H7 (cell line): Measurements from ENCODE around the gene CRTC1. TPM values are rescaled to one million over a fixed set of nuclear protein-coding genes. Genes with fewer than 3 reads are reported as not detected.

Experiments
- DNase-seq: peaks from one replicate; pipeline ENCODE4 v3.0.0; 2012
- H3K27me3 ChIP-seq: 2 replicates; pipeline ENCODE4 v1.6.0; 2011; ENCODE audit warnings: mild to moderate bottlenecking, low read length; ENCODE audit not compliant: control insufficient read depth, insufficient read depth
- H3K36me3 ChIP-seq: replicated peaks from 2 replicates; pipeline ENCODE4 v1.5.1; 2011; ENCODE audit warnings: low read length; ENCODE audit not compliant: control insufficient read depth, insufficient read depth
- H3K4me3 ChIP-seq: 2 replicates; pipeline ENCODE4 v1.5.1; 2011; ENCODE audit warnings: low read depth, mild to moderate bottlenecking, control low read depth, low read length, moderate library complexity; ENCODE audit not compliant: insufficient read depth
- total RNA-seq: library from RNA; depleted of rRNA; stranded (reverse); fragments of >200 nt; shearing (Covaris generic); gene quantifications from 2 replicates; pipeline ENCODE4 v1.2.3, GENCODE V29; 2014

The CRTC1 gene
- total RNA-seq, 1 experiment from 2014 or later, result 3.7 TPM

DNA sequence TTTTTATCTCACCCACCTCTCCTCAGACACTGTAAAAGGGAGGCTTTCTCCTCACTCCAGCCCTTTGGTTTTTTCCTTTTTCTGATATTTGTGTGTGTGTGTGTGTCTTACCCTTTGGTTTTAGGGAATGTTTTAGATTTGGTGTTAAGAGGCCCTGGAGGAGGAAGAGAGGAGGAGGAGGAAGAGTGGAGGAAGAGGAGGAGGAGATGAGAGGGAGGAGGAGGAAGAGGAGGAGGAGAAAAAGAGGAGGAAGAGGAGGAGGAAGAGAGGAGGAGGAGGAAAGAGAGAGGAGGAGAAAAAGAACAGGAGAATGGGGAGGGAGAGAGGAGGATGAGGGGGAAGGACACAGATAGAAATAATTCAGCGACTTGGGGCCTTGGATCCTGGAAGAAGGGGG, 36.1 kb upstream of the CRTC1 start:
- no peaks in the 10 kb centered on the region for H3K36me3 ChIP-seq
- H3K4me3 ChIP-seq, result no peak overlapping the region
- DNase-seq, result no peak
- no peaks in the 10 kb centered on the region for H3K27me3 ChIP-seq

DNA sequence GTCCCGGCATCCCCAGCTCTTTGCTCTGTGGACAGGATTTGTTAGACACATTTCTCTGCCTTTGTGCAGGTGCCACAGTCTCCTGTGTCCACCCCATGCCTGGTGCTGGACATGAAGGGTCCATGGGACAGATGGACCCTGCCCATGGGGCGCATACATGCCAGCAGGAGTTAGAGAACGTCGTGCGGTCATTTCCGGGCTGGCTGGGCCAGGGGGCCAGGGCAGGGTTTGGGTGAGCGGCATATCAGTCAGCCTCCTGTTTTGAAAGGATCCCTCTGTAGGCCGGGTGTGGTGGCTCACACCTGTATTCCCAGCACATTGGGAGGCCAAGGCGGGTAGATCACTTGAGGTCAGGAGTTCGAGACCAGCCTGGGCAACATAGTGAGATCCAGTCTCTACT, 35.7 kb upstream of the CRTC1 start:
- Histone ChIP-seq H3K27me3 (no peaks in the 10 kb centered on the region), H3K4me3 (no peak overlapping the region), H3K36me3 (no peaks in the 10 kb centered on the region)
- DNase-seq, result no peak

DNA sequence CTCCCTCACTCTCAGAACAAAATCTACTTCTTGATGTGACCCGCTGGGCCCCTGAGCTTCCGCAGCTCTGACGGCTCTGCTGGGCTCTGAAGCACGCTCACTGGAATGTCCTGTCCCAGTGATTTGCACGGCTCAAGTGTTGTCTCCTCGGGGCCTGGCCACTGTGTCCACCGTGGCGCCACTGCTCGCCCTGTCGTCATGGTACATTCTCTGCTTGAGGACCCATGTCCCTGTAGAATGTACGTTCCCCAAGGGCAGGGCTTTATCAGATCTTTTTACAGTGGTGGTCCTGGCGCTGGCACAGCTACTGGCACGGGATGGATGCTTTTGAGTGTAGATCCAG, 34.5 kb upstream of the CRTC1 start:
- H3K27me3 ChIP-seq, result no peaks in the 10 kb centered on the region
- H3K36me3 ChIP-seq, result no peaks in the 10 kb centered on the region
- no peak for DNase-seq
- no peak overlapping the region for H3K4me3 ChIP-seq

DNA sequence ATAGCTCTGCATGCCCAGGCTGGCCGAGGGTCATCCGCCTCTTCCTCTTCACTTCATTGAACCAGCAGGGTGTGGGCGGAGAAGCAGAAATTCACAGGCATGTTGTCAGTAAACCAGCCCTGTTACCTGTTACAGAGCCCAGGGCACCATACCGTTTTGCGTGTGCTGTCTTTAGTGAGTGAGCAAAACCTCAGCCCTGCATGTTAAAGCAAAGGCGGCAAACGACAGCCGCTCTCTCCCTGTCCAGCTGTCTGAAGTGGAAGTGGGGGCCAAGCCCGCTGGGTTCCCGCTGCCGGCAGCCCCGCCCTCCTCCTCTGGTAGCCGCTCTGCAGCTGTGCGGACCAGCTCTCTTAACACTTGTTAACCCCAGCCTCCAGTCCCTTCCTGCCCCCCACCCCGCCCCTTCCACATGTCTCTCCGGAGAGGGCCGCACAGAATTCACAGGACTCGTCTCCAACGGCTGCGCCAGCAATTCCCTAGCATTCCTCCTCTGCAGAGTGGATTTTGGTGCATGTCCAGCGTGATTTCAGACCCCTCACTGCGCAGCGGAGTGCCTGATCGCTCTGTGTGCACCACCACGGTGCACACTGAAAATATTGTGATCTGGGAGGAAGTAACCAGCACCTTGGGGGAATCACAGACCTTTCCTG, 34.0 kb upstream of the CRTC1 start:
- peak; percentile 66 for DNase-seq
- no peak overlapping the region for H3K4me3 ChIP-seq
- no peaks in the 10 kb centered on the region for H3K27me3 ChIP-seq
- no peaks in the 10 kb centered on the region for H3K36me3 ChIP-seq

DNA sequence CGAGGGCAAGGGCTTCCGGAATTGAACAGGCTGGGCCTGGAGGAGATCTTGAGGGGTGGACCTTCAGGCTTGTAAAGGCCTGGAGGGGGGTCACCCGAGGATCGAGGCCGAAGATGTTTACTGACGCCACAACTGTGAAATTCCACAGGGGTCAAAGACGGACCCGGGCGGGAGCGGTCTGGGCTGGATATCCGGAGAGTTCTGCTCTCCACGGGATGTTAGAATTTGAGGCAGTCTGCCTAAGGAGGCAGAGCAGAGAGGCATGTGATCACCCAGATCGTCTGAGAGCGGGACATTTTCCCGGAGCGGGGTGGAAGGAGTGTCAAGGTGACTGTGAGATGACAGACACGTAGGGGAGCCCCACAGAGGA, 33.5 kb upstream of the CRTC1 start:
- H3K4me3 ChIP-seq, result no peak overlapping the region
- H3K36me3 ChIP-seq, result no peaks in the 10 kb centered on the region
- no peak for DNase-seq
- no peaks in the 10 kb centered on the region for H3K27me3 ChIP-seq

DNA sequence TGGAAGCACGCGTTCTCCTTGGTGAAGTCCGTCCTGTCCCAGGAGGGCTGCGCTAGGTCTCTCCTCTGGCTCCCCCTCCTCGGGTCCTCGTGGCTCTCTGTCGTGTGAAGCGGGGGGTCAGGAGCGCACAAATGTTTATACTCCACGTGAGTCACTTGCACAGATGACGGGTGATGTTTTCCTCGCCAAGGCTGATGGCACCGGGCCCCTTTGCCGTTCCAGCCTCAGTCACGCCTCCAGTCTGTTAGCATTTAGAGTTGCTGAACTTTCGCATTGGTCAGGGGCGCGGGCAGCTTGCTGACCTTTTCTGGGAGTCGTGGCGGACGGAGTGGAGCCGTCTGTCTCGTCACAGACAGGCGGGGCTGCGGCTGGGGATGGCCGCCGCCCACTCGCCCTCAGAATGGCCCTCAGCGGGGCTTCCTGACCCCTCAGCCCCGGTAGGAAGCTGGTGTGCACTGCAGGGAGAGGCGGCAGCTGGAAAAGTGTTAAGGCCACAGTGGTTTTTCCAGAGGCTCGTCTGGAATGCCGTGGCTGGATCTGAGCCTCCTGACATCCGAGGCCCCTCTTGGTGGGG, 32.9 kb upstream of the CRTC1 start:
- Histone ChIP-seq H3K4me3 (no peak overlapping the region), H3K36me3 (no peaks in the 10 kb centered on the region), H3K27me3 (no peaks in the 10 kb centered on the region)
- peak; percentile 73 for DNase-seq

DNA sequence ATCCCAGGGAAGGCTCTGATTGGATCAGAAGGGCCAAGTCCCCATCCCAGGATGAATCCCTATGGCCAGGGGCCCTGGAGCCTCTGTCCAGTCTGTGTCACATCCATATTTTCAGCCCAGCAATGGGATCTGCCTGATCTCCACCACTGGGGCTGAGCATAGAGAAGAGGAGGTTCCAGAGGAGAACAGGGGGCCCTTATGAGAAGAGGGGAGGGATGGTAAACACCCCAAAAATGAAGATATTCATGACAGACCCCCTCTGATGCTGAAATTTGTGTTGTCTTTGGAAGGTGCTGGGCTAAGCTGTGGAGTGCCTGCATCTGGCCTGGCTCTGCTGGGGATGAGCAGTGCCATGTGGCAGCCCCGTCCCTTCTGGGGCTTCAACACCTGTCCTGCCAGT, 32.2 kb upstream of the CRTC1 start:
- no peaks in the 10 kb centered on the region for H3K27me3 ChIP-seq

DNA sequence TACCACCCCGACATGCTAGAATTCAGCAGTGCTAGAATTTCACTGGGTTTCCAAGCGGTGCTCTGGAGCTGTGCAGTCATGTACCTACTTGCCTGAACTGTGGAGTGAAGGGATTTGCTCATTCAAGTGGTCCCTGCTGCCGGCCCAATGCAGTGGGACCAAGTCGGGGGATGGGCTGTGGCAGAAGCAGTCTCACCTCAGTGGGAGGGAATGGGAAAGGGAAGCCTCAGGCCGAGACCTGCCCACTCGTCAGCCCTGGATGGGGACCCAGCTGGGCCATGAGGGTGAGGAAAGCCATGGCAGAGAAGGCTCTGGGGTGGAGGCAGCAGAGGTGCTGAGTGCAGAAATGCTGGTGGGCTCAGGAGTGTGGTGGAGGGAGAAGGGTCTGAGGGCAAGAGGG, 31.7 kb upstream of the CRTC1 start:
- H3K4me3 ChIP-seq, result no peak overlapping the region
- no peaks in the 10 kb centered on the region for H3K36me3 ChIP-seq
- no peaks in the 10 kb centered on the region for H3K27me3 ChIP-seq
- peak; percentile 50 for DNase-seq

More for the DNA sequence above, 32.2 kb upstream of the CRTC1 start:
- H3K36me3 ChIP-seq, result no peaks in the 10 kb centered on the region
- DNase-seq, result no peak
- no peak overlapping the region for H3K4me3 ChIP-seq

DNA sequence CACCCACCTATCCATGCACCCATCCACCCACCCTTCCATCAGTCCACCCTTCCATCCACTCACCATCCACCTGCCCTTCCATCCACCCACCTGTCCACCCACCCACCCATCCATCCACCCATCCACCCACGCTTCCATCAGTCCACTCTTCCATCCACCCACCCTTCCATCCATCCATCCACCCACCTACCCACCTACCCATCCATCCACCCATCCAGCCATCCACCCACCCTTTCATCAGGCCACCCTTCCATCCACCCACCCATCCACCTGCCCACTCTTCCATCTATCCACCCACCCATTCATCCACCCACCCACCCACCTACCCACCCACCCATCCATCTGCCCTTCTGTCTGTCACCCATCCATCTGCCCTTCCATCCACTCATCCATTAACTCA, 29.6 kb upstream of the CRTC1 start:
- no peaks in the 10 kb centered on the region for H3K36me3 ChIP-seq
- DNase-seq, result no peak
- no peaks in the 10 kb centered on the region for H3K27me3 ChIP-seq
- H3K4me3 ChIP-seq, result no peak overlapping the region

DNA sequence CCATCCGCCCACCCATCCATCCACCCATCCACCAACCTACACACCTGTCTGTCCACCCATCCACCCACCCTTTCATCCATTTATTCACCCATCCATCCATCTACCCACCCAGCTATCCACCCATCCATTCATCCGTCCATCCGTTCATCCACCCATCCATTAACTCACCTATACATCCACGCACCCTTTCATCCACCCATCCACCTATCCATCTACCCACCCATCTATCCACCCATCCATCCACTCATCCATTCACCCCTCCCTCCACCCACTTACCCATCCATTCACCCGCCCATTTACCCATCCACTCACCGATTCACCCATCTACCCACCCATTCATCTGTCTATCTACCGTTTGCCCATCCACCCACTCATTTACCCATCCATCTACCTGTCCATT, 29.0 kb upstream of the CRTC1 start:
- DNase-seq, result no peak
- Histone ChIP-seq H3K27me3 (no peaks in the 10 kb centered on the region), H3K36me3 (no peaks in the 10 kb centered on the region), H3K4me3 (no peak overlapping the region)

DNA sequence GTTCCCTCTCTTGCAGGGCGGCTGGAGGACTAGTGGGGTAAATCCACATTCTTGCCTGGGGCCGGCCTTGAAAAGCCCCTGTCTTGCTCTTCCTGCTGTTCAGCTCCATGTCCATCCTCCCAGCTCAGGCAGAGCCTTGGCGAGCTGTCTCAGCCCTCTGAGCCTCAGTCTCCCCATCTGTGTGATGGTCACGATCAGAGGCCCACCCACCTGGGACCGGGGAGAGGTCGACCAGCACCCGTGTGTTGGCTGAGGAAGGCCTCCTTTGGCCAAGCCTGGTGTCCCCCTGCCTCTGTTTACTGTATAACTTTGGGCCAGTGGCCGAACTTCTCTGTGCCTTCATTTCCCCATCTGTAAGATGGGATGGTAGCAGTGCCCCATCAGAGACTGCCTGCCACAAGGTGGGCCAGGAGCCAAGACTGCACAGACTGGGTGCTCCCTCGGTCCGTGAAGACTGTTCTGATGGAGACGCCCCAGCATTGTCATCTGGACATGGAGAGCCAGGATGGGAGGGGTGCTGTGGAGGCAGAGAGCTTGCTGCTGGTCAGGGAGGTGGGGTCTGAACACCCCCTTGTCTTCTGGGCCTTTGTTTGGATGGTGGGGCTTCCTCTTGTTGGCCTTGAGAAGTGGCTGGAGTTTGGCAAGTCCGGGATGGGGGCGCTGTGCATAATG, 28.2 kb upstream of the CRTC1 start:
- Histone ChIP-seq H3K4me3 (no peak overlapping the region), H3K36me3 (no peaks in the 10 kb centered on the region), H3K27me3 (no peaks in the 10 kb centered on the region)
- DNase-seq, result no peak

DNA sequence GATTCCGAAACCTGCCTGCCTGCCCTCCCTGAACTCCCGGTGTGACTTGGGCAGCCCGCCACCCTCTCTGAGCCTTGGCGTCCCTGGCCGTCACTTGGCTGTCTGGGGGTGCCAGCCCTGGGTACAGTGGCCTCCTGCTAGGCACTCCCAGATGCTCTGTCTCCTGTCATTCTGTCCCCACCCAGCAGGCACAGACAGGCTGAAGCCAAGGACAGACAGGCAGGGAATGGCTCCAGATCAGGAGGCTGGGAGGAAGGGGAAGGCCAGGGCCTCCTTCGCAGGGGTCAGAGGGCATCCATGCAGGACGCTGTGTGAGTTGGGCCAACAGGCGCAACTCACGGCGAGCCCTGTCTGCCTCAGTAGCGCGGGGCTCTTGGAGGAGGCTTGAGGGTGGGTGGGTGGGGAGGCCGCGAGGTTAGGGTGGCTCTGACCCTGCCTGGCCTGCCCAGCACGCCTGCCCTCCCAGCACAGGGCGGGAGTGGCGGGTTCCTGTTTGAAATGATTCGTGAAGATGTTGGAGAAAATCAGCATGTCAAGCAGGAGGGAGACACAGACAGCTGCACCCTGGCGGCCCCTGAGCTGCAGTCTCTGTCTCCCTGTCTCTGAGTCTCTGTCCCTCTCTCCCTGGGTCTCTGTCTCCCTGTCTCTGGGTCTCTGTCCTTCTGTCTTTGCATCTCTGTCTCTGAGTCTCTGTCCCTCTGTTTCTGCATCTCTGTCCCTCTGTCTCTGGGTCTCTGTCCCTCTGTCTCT, 27.0 kb upstream of the CRTC1 start:
- peak; percentile 58 for DNase-seq
- Histone ChIP-seq H3K36me3 (no peaks in the 10 kb centered on the region), H3K4me3 (no peak overlapping the region), H3K27me3 (no peaks in the 10 kb centered on the region)

DNA sequence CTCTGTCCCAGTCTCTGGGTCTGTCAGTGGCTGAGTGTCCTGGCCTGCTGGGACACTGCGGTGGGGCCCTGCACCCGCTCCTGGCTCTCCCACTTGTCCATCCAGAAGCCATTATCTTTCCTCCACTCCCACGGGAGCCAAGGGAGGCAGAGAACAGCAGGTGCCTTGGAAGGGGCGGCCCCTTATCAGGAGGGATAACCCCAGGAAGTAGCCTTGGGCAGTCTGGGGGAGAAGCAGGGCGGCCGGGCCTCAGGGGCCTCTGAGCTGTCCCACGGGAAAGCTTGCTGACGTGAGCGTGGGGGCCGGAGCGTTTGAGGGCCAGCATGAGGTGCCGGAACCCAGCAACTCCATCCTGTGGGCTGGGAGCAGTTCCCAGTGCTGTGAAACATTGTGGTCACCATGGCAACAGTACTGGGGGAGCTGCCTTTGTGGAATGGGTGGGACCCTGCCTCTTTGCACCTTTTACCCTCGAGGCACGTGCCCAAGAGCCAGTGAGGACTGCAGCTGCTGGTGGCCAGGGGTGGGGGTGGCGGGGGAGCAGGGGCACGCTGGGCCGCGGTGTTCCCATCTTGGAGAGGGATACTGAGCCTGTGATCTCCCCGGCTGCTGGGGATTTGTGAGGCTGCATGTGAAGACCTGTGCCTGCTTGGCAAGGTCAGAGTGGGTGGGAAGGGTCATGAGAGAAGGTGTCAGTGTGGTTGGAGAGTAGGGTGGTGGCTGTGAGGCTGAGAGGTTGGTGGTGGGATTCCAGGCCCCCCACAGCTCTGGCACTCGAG, 25.7 kb upstream of the CRTC1 start:
- no peak overlapping the region for H3K4me3 ChIP-seq
- DNase-seq, result peak; percentile 89
- H3K27me3 ChIP-seq, result no peaks in the 10 kb centered on the region

DNA sequence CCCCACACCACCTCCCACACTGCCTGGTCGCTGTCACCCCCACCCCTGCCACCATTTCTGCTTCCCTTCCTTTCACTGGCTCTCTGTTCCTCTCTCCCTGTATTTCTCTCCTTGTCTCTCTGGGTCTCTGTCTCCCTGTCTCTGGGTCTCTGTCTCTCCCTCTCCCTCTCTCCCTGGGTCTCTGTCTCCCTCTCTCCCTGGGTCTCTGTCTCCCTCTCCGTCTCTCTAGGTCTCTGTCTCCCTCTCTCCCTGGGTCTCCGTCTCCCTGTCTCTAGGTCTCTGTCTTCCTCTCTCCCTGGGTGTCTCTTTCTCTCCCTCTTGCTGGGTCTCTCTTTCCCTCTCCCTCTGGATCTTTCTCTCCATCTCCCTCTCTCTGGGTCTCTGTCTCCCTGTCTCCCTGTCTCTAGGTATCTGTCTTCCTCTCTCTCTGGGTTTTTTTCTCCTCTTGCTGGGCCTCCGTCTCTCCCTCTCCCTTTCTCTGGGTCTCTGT, 25.1 kb upstream of the CRTC1 start:
- H3K36me3 ChIP-seq, result no peaks in the 10 kb centered on the region
- DNase-seq, result no peak
- H3K4me3 ChIP-seq, result no peak overlapping the region
- no peaks in the 10 kb centered on the region for H3K27me3 ChIP-seq

More for the DNA sequence above, 25.7 kb upstream of the CRTC1 start:
- H3K36me3 ChIP-seq, result no peaks in the 10 kb centered on the region
